Endodermal cell (in vitro differentiated cells): Measurements from ENCODE around the gene ZHX3. TPM values are rescaled to one million over a fixed set of nuclear protein-coding genes. Genes with fewer than 3 reads are reported as not detected.

Experiments
- DNase-seq: peaks from one replicate; pipeline ENCODE4 v3.0.0-alpha.2; 2017
- H3K27ac ChIP-seq: 2 replicates; pipeline ENCODE4 v1.5.1; 2013; ENCODE audit warnings: mild to moderate bottlenecking, low read depth, low read length, moderate library complexity
- H3K27me3 ChIP-seq: 2 replicates; pipeline ENCODE4 v1.6.1; 2013; ENCODE audit warnings: mild to moderate bottlenecking, low read length, moderate library complexity; ENCODE audit not compliant: insufficient read depth, control insufficient read depth, poor library complexity, severe bottlenecking
- H3K36me3 ChIP-seq: 2 replicates; pipeline ENCODE4 v1.7.0; 2013; ENCODE audit warnings: mild to moderate bottlenecking, low read length, moderate library complexity; ENCODE audit not compliant: control insufficient read depth, insufficient read depth
- H3K4me1 ChIP-seq: one replicate; pipeline ENCODE4 v1.7.0; 2013; ENCODE audit warnings: low read length; ENCODE audit not compliant: control insufficient read depth, insufficient read depth
- H3K4me3 ChIP-seq: 2 replicates; pipeline ENCODE4 v1.5.1; 2013; ENCODE audit warnings: mild to moderate bottlenecking, low read length, moderate library complexity
- H3K9ac ChIP-seq: 2 replicates; pipeline ENCODE4 v1.6.1; 2013; ENCODE audit warnings: mild to moderate bottlenecking, low read length, moderate library complexity; ENCODE audit not compliant: poor library complexity, severe bottlenecking; ENCODE audit errors: extremely low read depth
- H3K9me3 ChIP-seq: 2 replicates; pipeline ENCODE4 v1.6.1; 2013; ENCODE audit warnings: mild to moderate bottlenecking, low read length, moderate library complexity; ENCODE audit not compliant: control insufficient read depth
- H3K27ac Mint-ChIP-seq: 2 replicates; pipeline ENCODE4 v1.8.0; 2020; ENCODE audit warnings: mixed read lengths
- H3K27me3 Mint-ChIP-seq: 2 replicates; pipeline ENCODE4 v1.8.0; 2021; ENCODE audit warnings: mild to moderate bottlenecking, mixed read lengths; ENCODE audit not compliant: insufficient read depth
- H3K36me3 Mint-ChIP-seq: 2 replicates; pipeline ENCODE4 v1.8.0; 2020; ENCODE audit warnings: low read depth, mixed read lengths
- H3K4me1 Mint-ChIP-seq: 2 replicates; pipeline ENCODE4 v1.8.0; 2020; ENCODE audit warnings: mixed read lengths
- H3K4me3 Mint-ChIP-seq: 2 replicates; pipeline ENCODE4 v1.8.0; 2020; ENCODE audit warnings: mild to moderate bottlenecking, moderate library complexity, mixed read lengths
- H3K9me3 Mint-ChIP-seq: 2 replicates; pipeline ENCODE4 v1.8.0; 2020; ENCODE audit warnings: mild to moderate bottlenecking, mixed read lengths
- CTCF ChIP-seq: fragments of 200-600 bp; sonication (generic); conservative IDR thresholded peaks from 2 replicates; pipeline ENCODE4 v1.5.0; 2021; ENCODE audit warnings: antibody characterized with exemption, mild to moderate bottlenecking
- WGBS, 2 experiments: methylation state at CpG; one replicate each; pipeline versions ENCODE4 v1.1.5 to v1.1.7; 2013; ENCODE audit warnings: missing lambda C conversion rate in 2 of 2, mixed read lengths in 1 of 2; ENCODE audit not compliant: insufficient coverage in 1 of 2, insufficient read length in 1 of 2; 5-methylcytosine and 5-hydroxymethylcytosine counted together
- total RNA-seq, 2 donors: library from RNA; stranded (reverse); fragmentation: NEBNext Ultra II Directional in 1 of 2; extraction: Animal tissue kit (Norgen Biotek cat#: 25700) in 1 of 2; gene quantifications; 2 replicates in 1 of 2; 3 replicates in 1 of 2; pipeline ENCODE4 v1.2.1, GENCODE V29; 2021

Gene ZHX3
- total RNA-seq, 2 donors from 2014 or later = 5.4 to 5.5 TPM

GRCh38 chr20:41350408-41350962 lies 33.0 kb upstream of the ZHX3 start:
- H3K4me1 Mint-ChIP-seq = peaks cover 5% of the 10 kb centered on the region

GRCh38 chr20:41349943-41350342 lies 32.4 kb upstream of the ZHX3 start:
- H3K9me3 ChIP-seq = no peaks in the 10 kb centered on the region
- H3K4me1 ChIP-seq = no peaks in the 10 kb centered on the region
- no peak for DNase-seq
- H3K36me3 ChIP-seq = peaks cover 4% of the 10 kb centered on the region
- Mint-ChIP-seq H3K27ac (no peak overlapping the region), H3K4me1 (peaks cover 5% of the 10 kb centered on the region), H3K9me3 (no peaks in the 10 kb centered on the region), H3K27me3 (no peaks in the 10 kb centered on the region), H3K4me3 (no peak overlapping the region), H3K36me3 (peaks cover 13% of the 10 kb centered on the region)
- H3K4me3 ChIP-seq = no peak overlapping the region
- no peak overlapping the region for H3K27ac ChIP-seq
- no peaks in the 10 kb centered on the region for H3K27me3 ChIP-seq
- H3K9ac ChIP-seq = no peak overlapping the region
- WGBS, 2 experiments = 90 to 98% methylated on average over 6 to 7 of the region's 7 CpGs
- no peak for TF ChIP-seq CTCF

More at GRCh38 chr20:41350408-41350962, 33.0 kb upstream of the ZHX3 start:
- DNase-seq = no peak
- H3K9me3 Mint-ChIP-seq = no peaks in the 10 kb centered on the region
- no peak overlapping the region for H3K4me3 Mint-ChIP-seq
- H3K4me3 ChIP-seq = no peak overlapping the region
- no peak overlapping the region for H3K27ac Mint-ChIP-seq
- no peaks in the 10 kb centered on the region for H3K27me3 Mint-ChIP-seq
- no peaks in the 10 kb centered on the region for H3K9me3 ChIP-seq
- WGBS, 2 experiments = 92 to 94% methylated on average over 7 of the region's 7 CpGs
- no peak overlapping the region for H3K27ac ChIP-seq
- TF ChIP-seq CTCF = no peak
- peaks cover 4% of the 10 kb centered on the region for H3K36me3 ChIP-seq
- no peak overlapping the region for H3K9ac ChIP-seq
- peaks cover 14% of the 10 kb centered on the region for H3K36me3 Mint-ChIP-seq
- no peaks in the 10 kb centered on the region for H3K4me1 ChIP-seq
- no peaks in the 10 kb centered on the region for H3K27me3 ChIP-seq

GRCh38 chr20:41349266-41349665 lies 31.7 kb upstream of the ZHX3 start:
- no peak overlapping the region for H3K4me3 Mint-ChIP-seq

More at GRCh38 chr20:41349266-41349665, 31.7 kb upstream of the ZHX3 start:
- no peak overlapping the region for H3K27ac ChIP-seq
- WGBS, 2 experiments = 86% methylated on average over 1 of the region's 2 CpGs; no CpG with 5 or more reads in 1 of the 2 experiments
- H3K36me3 Mint-ChIP-seq = peaks cover 10% of the 10 kb centered on the region
- H3K27ac Mint-ChIP-seq = no peak overlapping the region
- H3K27me3 Mint-ChIP-seq = no peaks in the 10 kb centered on the region
- H3K9me3 Mint-ChIP-seq = no peaks in the 10 kb centered on the region
- no peaks in the 10 kb centered on the region for H3K9me3 ChIP-seq
- DNase-seq = no peak
- H3K4me3 ChIP-seq = no peak overlapping the region
- peaks cover 4% of the 10 kb centered on the region for H3K36me3 ChIP-seq
- H3K4me1 ChIP-seq = no peaks in the 10 kb centered on the region
- H3K27me3 ChIP-seq = no peaks in the 10 kb centered on the region
- peaks cover 5% of the 10 kb centered on the region for H3K4me1 Mint-ChIP-seq
- TF ChIP-seq CTCF = no peak
- H3K9ac ChIP-seq = no peak overlapping the region
